C4-2B (cell line): ENCODE measurements around the gene PDE4D.

Experiments used
- CTCF ChIP-seq: fragments of 450-650 bp; conservative IDR thresholded peaks from 2 replicates; pipeline ENCODE4 v1.5.1; 2017; ENCODE audit warnings: mild to moderate bottlenecking
- ZFX ChIP-seq: fragments of 450-650 bp; IDR thresholded peaks from 2 replicates; pipeline ENCODE4 v1.6.1; 2017

GRCh38 chr5:59312223-59312622, 581.3 kb downstream of the PDE4D start:
- no peak for TF ChIP-seq CTCF
- TF ChIP-seq ZFX, result no peak
